DMS153 (cell line): ENCODE results near the gene PCGF1.

Source experiments
- DNase-seq: peaks from one replicate; lab custom pipeline; 2025; lab: John Stamatoyannopoulos, UW

Gene PCGF1

GRCh38 chr2:74515271-74515980 is 7.9 kb upstream of the PCGF1 start:
- DNase-seq, result no peak

GRCh38 chr2:74514368-74515270 is 7.1 kb upstream of the PCGF1 start, which contains the start of gene TLX2:
TLX2 (plus strand) TSS chr2:74514450; CDS start chr2:74514807, 357 bp downstream.
- DNase-seq, result no peak

DNA sequence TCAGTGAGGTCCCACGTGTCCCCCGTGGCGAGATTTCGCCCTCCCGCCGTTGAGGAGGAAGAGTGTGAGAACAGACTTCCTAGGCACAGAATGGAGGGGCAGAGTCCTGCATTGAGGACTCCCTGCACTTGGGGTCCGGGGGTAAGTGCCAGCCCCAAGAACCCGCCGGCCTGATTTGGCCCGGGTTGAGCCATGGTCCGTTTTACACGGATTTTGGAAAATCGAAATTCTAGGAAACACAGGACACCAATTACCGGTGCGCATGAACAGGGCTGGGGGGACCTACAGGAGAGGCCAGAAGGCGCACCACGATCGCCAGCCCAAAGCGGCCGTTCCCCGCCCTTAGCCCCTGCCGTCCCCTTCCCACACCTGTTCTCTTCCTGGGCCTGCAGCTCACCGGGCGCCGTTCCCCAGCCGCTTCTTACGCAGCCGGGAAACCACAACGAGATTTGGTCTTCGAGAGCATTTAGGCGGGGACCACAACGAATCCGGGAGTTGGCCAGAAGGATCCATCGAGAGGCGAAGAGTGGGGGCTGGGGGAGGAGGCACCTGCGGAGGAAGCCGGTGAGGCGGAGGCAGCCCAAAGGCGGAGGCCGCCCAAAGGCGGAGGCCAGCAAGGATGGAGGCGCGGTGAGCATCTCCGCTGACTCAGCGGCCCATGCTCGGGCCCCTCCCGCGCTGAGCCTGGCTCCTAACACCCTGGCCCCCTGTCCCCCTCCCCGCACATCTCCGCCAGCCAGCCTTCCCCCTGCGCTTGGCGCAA is 6.3 kb upstream of the PCGF1 start:
- DNase-seq, result no peak

DNA sequence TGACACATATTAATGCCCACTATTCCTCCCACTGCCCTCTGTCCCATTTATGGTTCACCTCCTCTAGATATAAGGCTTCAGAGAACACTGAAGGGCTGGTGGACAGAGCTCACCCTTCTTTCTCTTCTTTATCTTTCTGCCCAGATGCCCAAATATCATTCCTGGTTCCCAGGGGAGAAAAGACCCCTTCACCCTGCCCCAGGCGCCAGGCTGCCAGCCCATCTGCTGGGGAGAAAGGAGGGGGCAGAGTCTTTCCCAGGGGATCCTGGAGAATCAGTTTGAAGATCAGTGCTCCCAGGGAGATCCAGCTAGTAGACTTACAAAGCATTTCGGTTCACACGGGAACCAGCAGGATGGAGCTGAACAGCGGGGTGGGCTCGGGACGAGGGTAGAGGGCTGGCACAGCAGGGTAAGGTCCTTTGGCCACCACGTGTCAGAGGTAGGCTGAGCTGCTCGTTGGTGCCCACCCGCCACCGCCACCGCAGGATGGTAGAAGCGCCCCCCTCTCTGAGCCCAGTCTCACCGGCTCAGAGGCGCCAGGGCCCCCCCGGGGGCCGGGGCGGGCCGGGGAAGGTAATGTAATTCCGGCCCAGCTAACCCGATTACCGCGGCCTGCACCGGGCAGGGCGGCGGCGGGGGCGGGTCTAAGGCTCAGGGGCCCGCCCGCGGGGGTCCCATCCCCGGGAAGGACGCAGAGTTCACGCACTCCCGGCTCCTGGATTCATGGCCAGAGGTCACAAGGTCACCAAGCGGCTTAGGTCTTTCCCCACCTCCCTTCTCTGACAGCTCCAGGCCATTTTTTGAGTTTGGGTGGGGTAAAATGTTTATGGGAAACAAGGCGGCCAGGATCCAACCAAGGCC is 5.5 kb upstream of the PCGF1 start:
- DNase-seq, result no peak

GRCh38 chr2:74511104-74511989 is 3.9 kb upstream of the PCGF1 start:
- no peak for DNase-seq

- no peak for DNase-seq
These were observed 2.8 kb upstream of the PCGF1 start for GRCh38 chr2:74510272-74510671.

GRCh38 chr2:74507926-74508520 is 528 bp upstream of the PCGF1 start:
- no peak for DNase-seq

GRCh38 chr2:74505448-74506246 is 1.8 kb downstream of the PCGF1 start:
- no peak for DNase-seq

GRCh38 chr2:74504591-74504990 is 2.9 kb downstream of the PCGF1 start:
- no peak for DNase-seq

DNA sequence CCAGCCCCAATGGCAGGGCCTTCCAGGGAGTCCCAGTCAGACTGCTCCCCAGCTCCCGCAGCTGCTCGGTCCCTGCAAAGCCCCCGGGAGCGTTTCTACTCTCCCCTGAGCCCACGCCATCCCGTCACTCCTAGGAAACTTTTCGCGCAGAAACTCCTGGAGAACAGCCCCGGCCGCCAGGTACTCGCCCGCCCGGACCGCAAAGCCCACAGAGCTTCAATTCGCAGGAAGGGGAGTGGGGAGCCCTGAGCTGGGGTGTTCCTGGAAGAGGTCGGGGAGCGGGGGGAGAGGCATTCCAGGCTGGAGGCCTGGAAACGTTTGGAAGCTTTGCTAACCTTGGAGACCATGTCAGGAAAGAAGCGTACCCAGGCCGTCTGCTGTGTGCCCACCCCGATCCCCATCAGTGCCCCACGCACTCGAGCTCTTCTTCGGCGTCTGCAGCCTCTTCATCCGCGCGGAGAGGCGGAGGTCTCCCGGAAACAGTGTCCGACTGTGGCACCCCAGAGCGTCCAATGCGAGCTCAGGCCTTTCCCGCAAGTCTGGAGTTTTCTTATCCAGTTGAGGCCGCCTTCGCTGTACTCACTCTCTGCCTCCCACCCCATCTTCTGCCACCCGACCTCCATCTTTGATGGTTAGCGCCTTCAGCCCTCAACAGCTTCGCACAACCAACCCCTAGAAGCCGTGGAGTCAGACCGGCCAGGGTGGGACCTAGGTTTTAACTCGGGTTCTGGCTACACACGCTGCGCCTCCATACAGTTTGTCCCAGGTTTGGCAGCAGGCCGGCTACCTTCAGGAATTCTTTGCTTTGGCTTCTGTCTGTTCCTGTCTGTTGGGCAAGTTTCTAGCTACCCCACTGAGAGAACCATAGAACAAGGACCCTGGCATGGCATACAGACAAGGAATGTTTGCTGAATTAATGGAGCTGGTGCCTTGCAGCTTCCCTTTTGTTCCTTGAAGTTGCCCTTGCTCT is 3.7 kb downstream of the PCGF1 start:
- DNase-seq, result no peak

- DNase-seq, result no peak
These were observed 4.6 kb downstream of the PCGF1 start for GRCh38 chr2:74502720-74503505.

- DNase-seq, result no peak
These were observed 5.3 kb downstream of the PCGF1 start for GRCh38 chr2:74502147-74502719.

- no peak for DNase-seq
These were observed 6.0 kb downstream of the PCGF1 start for GRCh38 chr2:74501335-74502071.

- no peak for DNase-seq
These were observed 6.9 kb downstream of the PCGF1 start for GRCh38 chr2:74500578-74500946.

DNA sequence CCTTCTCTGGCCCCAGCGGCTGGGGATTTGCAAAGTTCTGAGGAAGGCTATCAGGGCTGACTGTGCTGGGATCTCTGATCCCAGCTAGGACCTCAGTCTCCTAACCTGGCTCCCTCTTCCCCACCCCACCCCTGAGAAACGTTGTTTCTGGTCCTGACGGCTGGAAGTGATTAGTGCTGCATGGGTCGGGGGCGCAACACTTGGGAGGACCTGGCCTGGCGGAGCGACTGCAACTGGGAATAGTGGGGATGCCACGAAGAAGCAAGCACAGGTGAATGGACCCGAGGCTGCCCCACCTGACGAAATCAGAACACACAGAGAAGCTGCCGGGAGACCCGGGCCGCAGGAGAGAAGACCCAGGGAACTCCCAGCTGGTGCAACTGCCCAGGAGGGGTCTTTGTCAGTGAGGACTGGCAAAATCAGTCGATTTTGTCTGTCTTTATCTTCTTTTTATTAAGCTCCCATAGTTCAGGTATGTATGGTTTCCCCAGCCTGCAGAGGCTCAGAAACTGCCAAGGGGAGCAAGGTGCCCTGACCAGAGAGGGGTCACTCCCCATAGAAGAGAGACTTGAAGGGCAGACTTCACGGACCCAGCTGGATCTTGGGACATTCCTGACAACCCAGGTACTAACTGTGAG is 7.4 kb downstream of the PCGF1 start:
- DNase-seq, result no peak
